Nephron (organoid): ENCODE measurements around the gene GLS2.
A peak's percentile ranks its signal among the peaks of the same experiment; 100 is the strongest.
"Not testable (repeated sequence)": the region's sequence is repeated elsewhere in the genome, so short reads cannot be mapped to it uniquely, and the experiment has no call there.

Source experiments
- H3K27ac Mint-ChIP-seq, 3 experiments: 2 replicates each; pipeline ENCODE4 v1.8.0; 2020; ENCODE audit warnings: mixed read lengths in 3 of 3, mild to moderate bottlenecking in 2 of 3, moderate library complexity in 1 of 3
- H3K27me3 Mint-ChIP-seq: 2 replicates; pipeline ENCODE4 v1.8.0; 2021; ENCODE audit warnings: low read depth, mild to moderate bottlenecking, moderate library complexity, mixed read lengths
- H3K36me3 Mint-ChIP-seq: 2 replicates; pipeline ENCODE4 v1.8.0; 2020; ENCODE audit warnings: low read depth, mixed read lengths
- H3K4me1 Mint-ChIP-seq: 2 replicates; pipeline ENCODE4 v1.8.0; 2020; ENCODE audit warnings: mixed read lengths
- H3K4me3 Mint-ChIP-seq, 3 experiments: 2 replicates each; pipeline ENCODE4 v1.8.0; 2020; ENCODE audit warnings: mild to moderate bottlenecking in 3 of 3, mixed read lengths in 3 of 3, moderate library complexity in 2 of 3
- H3K9me3 Mint-ChIP-seq: 2 replicates; pipeline ENCODE4 v1.8.0; 2020; ENCODE audit warnings: mixed read lengths
- CTCF ChIP-seq, 3 experiments: fragments of 200-600 bp; sonication (generic); IDR thresholded peaks; one replicate each; pipeline ENCODE4 v1.5.0; 2021; ENCODE audit warnings: antibody characterized with exemption in 3 of 3; ENCODE audit not compliant: unreplicated experiment in 3 of 3

GLS2 gene

GRCh38 chr12:56518570-56518969 lies 30.6 kb upstream of the GLS2 start:
- peaks cover 24% of the 10 kb centered on the region for H3K4me1 Mint-ChIP-seq
- H3K36me3 Mint-ChIP-seq: no peaks in the 10 kb centered on the region
- no peak for TF ChIP-seq CTCF (IDR thresholded peaks at IDR 0.05; ENCODE audit: unreplicated experiment in 3 of 3)
- peak overlapping the region; percentile 45 to 76 (median 46) for H3K27ac Mint-ChIP-seq
- no peaks in the 10 kb centered on the region for H3K9me3 Mint-ChIP-seq
- peak overlapping the region in 1 of 3 experiments; percentile 63 for H3K4me3 Mint-ChIP-seq
- H3K27me3 Mint-ChIP-seq: no peaks in the 10 kb centered on the region

- no peak overlapping the region for H3K27ac Mint-ChIP-seq
- peaks cover 20% of the 10 kb centered on the region for H3K4me1 Mint-ChIP-seq
- no peak overlapping the region for H3K4me3 Mint-ChIP-seq
- no peaks in the 10 kb centered on the region for H3K9me3 Mint-ChIP-seq
- H3K27me3 Mint-ChIP-seq: no peaks in the 10 kb centered on the region
- TF ChIP-seq CTCF (IDR thresholded peaks at IDR 0.05; ENCODE audit: unreplicated experiment in 3 of 3): no peak
- H3K36me3 Mint-ChIP-seq: no peaks in the 10 kb centered on the region
These were observed 29.9 kb upstream of the GLS2 start for GRCh38 chr12:56517854-56518253.

GRCh38 chr12:56514014-56514318 lies 26.0 kb upstream of the GLS2 start:
- H3K9me3 Mint-ChIP-seq, H3K36me3 Mint-ChIP-seq, H3K4me1 Mint-ChIP-seq, H3K4me3 Mint-ChIP-seq: not testable (repeated sequence)
- Mint-ChIP-seq H3K27ac (peak overlapping the region in 2 of 3 experiments; percentile 1 to 36), H3K27me3 (peaks cover 10% of the 10 kb centered on the region)

- no peak overlapping the region for H3K27ac Mint-ChIP-seq
- H3K4me3 Mint-ChIP-seq: no peak overlapping the region
- no peak for TF ChIP-seq CTCF (IDR thresholded peaks at IDR 0.05; ENCODE audit: unreplicated experiment in 3 of 3)
- no peaks in the 10 kb centered on the region for H3K4me1 Mint-ChIP-seq
- H3K9me3 Mint-ChIP-seq: no peaks in the 10 kb centered on the region
- peaks cover 10% of the 10 kb centered on the region for H3K27me3 Mint-ChIP-seq
- H3K36me3 Mint-ChIP-seq: no peaks in the 10 kb centered on the region
These were observed 22.8 kb upstream of the GLS2 start for GRCh38 chr12:56510786-56511185.

- H3K4me1 Mint-ChIP-seq, H3K27ac Mint-ChIP-seq, H3K9me3 Mint-ChIP-seq, H3K4me3 Mint-ChIP-seq, H3K36me3 Mint-ChIP-seq: not testable (repeated sequence)
- H3K27me3 Mint-ChIP-seq: peaks cover 37% of the 10 kb centered on the region
These were observed 11.9 kb upstream of the GLS2 start for GRCh38 chr12:56499879-56500278.

- H3K27ac Mint-ChIP-seq, H3K4me1 Mint-ChIP-seq, H3K4me3 Mint-ChIP-seq, H3K36me3 Mint-ChIP-seq, H3K9me3 Mint-ChIP-seq: not testable (repeated sequence)
- H3K27me3 Mint-ChIP-seq: peaks cover 37% of the 10 kb centered on the region
These were observed 11.5 kb upstream of the GLS2 start for GRCh38 chr12:56499452-56499851.

- not testable (repeated sequence) for H3K27ac Mint-ChIP-seq, H3K9me3 Mint-ChIP-seq, H3K4me3 Mint-ChIP-seq, H3K4me1 Mint-ChIP-seq, H3K36me3 Mint-ChIP-seq
- peaks cover 37% of the 10 kb centered on the region for H3K27me3 Mint-ChIP-seq
These were observed 10.4 kb upstream of the GLS2 start for GRCh38 chr12:56498126-56498902.

- not testable (repeated sequence) for H3K4me1 Mint-ChIP-seq, H3K36me3 Mint-ChIP-seq, H3K27ac Mint-ChIP-seq, H3K9me3 Mint-ChIP-seq
- TF ChIP-seq CTCF (IDR thresholded peaks at IDR 0.05; ENCODE audit: unreplicated experiment in 3 of 3): peak; percentile 37 to 49 (median 39)
- Mint-ChIP-seq H3K27me3 (peaks cover 40% of the 10 kb centered on the region), H3K4me3 (peak overlapping the region; percentile 18 to 53 (median 46))
These were observed 8.7 kb upstream of the GLS2 start for GRCh38 chr12:56496704-56497103.

- not testable (repeated sequence) for H3K27ac Mint-ChIP-seq, H3K4me1 Mint-ChIP-seq, H3K4me3 Mint-ChIP-seq, H3K9me3 Mint-ChIP-seq, H3K36me3 Mint-ChIP-seq
- peaks cover 51% of the 10 kb centered on the region for H3K27me3 Mint-ChIP-seq
These were observed 6.5 kb upstream of the GLS2 start for GRCh38 chr12:56494481-56494880.

GRCh38 chr12:56494106-56494415 lies 6.1 kb upstream of the GLS2 start:
- H3K4me3 Mint-ChIP-seq, H3K27ac Mint-ChIP-seq, H3K36me3 Mint-ChIP-seq, H3K9me3 Mint-ChIP-seq, H3K4me1 Mint-ChIP-seq: not testable (repeated sequence)
- H3K27me3 Mint-ChIP-seq: peaks cover 51% of the 10 kb centered on the region

GRCh38 chr12:56493409-56494105 lies 5.6 kb upstream of the GLS2 start:
- not testable (repeated sequence) for H3K4me3 Mint-ChIP-seq, H3K27ac Mint-ChIP-seq, H3K36me3 Mint-ChIP-seq, H3K9me3 Mint-ChIP-seq, H3K4me1 Mint-ChIP-seq
- peaks cover 51% of the 10 kb centered on the region for H3K27me3 Mint-ChIP-seq
